HEK293 (cell line): Measurements from ENCODE around the gene MRTFA.

Experiments used
- CTCF ChIA-PET: fragments of 350-600 bp; formaldehyde crosslinking; extraction: SDS; loops from one replicate; lab custom pipeline; 2021; ENCODE audit warnings: antibody characterized with exemption; lab: Yijun Ruan, JAX
- POLR2A ChIA-PET: fragments of 300-600 bp; formaldehyde crosslinking; extraction: SDS; loops from one replicate; lab custom pipeline; 2020; ENCODE audit warnings: antibody characterized with exemption, inconsistent platforms; lab: Yijun Ruan, JAX
- H3K27ac ChIP-seq: fragments of 200-500 bp; sonication (Bioruptor generic); 2 replicates; pipeline ENCODE4 v1.5.1; 2014; ENCODE audit warnings: low read depth, low read length, control low read depth, inconsistent platforms; ENCODE audit errors: extremely low read depth
- H3K36me3 ChIP-seq, 2 experiments: fragments of 200-500 bp in 1 of 2; sonication (Bioruptor generic) in 1 of 2; 1 replicate in 1 of 2; 2 replicates in 1 of 2; pipeline ENCODE4 v1.5.1; 2014 to 2017; ENCODE audit warnings: inconsistent platforms in 2 of 2, low read length in 2 of 2; ENCODE audit not compliant: control insufficient read depth in 2 of 2, insufficient read depth in 1 of 2
- H3K4me1 ChIP-seq: fragments of 200-500 bp; sonication (Bioruptor generic); 2 replicates; pipeline ENCODE4 v1.5.1; 2014; ENCODE audit warnings: mild to moderate bottlenecking, low read length, inconsistent platforms; ENCODE audit not compliant: control insufficient read depth, insufficient read depth
- H3K4me3 ChIP-seq: 2 replicates; pipeline ENCODE4 v1.5.1; 2011; ENCODE audit warnings: low read depth, mild to moderate bottlenecking, control low read depth, low read length, moderate library complexity
- H3K9me3 ChIP-seq: fragments of 200-500 bp; sonication (Bioruptor generic); 2 replicates; pipeline ENCODE4 v1.5.1; 2014; ENCODE audit warnings: low read depth, low read length, inconsistent platforms; ENCODE audit not compliant: control insufficient read depth, insufficient read depth
- GLI4 ChIP-seq: fragments of 450-650 bp; formaldehyde crosslinking; IDR thresholded peaks from 2 replicates; pipeline ENCODE4 v1.5.1; 2016; ENCODE audit warnings: missing biosample characterization, missing genetic modification characterization
- ZBTB20 ChIP-seq: fragments of 450-650 bp; formaldehyde crosslinking; IDR thresholded peaks from 2 replicates; pipeline ENCODE4 v1.5.1; 2016; ENCODE audit warnings: missing biosample characterization, missing genetic modification characterization
- ZIC2 ChIP-seq: fragments of 450-650 bp; formaldehyde crosslinking; IDR thresholded peaks from 2 replicates; pipeline ENCODE4 v1.5.1; 2016; ENCODE audit warnings: missing biosample characterization, missing genetic modification characterization
- ZNF157 ChIP-seq: fragments of 450-650 bp; formaldehyde crosslinking; IDR thresholded peaks from 2 replicates; pipeline ENCODE4 v1.5.1; 2016; ENCODE audit warnings: missing biosample characterization, missing genetic modification characterization
- ZNF48 ChIP-seq: fragments of 450-650 bp; formaldehyde crosslinking; IDR thresholded peaks from 2 replicates; pipeline ENCODE4 v1.5.1; 2016; ENCODE audit warnings: missing biosample characterization, missing genetic modification characterization
- ZNF501 ChIP-seq: fragments of 450-650 bp; formaldehyde crosslinking; IDR thresholded peaks from 2 replicates; pipeline ENCODE4 v1.5.1; 2016; ENCODE audit warnings: missing biosample characterization, missing genetic modification characterization
- ZNF629 ChIP-seq: fragments of 450-650 bp; formaldehyde crosslinking; IDR thresholded peaks from 2 replicates; pipeline ENCODE4 v1.5.1; 2017; ENCODE audit warnings: missing biosample characterization, missing genetic modification characterization
- ZNF654 ChIP-seq: fragments of 450-650 bp; formaldehyde crosslinking; IDR thresholded peaks from 2 replicates; pipeline ENCODE4 v1.5.1; 2016; ENCODE audit warnings: low read depth, missing biosample characterization, missing genetic modification characterization
- ZSCAN5A ChIP-seq: fragments of 450-650 bp; formaldehyde crosslinking; IDR thresholded peaks from 2 replicates; pipeline ENCODE4 v1.5.1; 2016; ENCODE audit warnings: missing biosample characterization, missing genetic modification characterization
- TF ChIP-seq, protein P1 (sequence below): fragments of 450-650 bp; formaldehyde crosslinking; IDR thresholded peaks from 2 replicates; pipeline ENCODE4 v1.5.1; 2017; ENCODE audit warnings: missing biosample characterization, missing genetic modification characterization
- TF ChIP-seq, protein P2 (sequence below): fragments of 450-650 bp; formaldehyde crosslinking; IDR thresholded peaks from 2 replicates; pipeline ENCODE4 v1.5.1; 2016; ENCODE audit warnings: missing biosample characterization, missing genetic modification characterization
- TF ChIP-seq, protein P3 (sequence below): fragments of 450-650 bp; formaldehyde crosslinking; IDR thresholded peaks from 2 replicates; pipeline ENCODE4 v1.5.1; 2016; ENCODE audit warnings: missing biosample characterization, missing genetic modification characterization, borderline replicate concordance

Gene MRTFA

GRCh38 chr22:40666151-40666848 lies 29.8 kb upstream of the MRTFA start (continued):
- no peak for TF ChIP-seq ZSCAN5A
- no peak for TF ChIP-seq ZNF501
- no peak for TF ChIP-seq GLI4 (tag by site-specific recombination)
- TF ChIP-seq ZNF48 (tag by site-specific recombination) = no peak
- TF ChIP-seq ZNF157 (tag by site-specific recombination) = no peak
- no peak for TF ChIP-seq ZBTB20 (tag by site-specific recombination)
- 0 out of 2 replicates have a peak, but pooled peaks have one; percentile 17 for TF ChIP-seq ZNF629 (tag by site-specific recombination)
- TF ChIP-seq ZIC2 (tag by site-specific recombination) = no peak
- TF ChIP-seq, protein P1, sequence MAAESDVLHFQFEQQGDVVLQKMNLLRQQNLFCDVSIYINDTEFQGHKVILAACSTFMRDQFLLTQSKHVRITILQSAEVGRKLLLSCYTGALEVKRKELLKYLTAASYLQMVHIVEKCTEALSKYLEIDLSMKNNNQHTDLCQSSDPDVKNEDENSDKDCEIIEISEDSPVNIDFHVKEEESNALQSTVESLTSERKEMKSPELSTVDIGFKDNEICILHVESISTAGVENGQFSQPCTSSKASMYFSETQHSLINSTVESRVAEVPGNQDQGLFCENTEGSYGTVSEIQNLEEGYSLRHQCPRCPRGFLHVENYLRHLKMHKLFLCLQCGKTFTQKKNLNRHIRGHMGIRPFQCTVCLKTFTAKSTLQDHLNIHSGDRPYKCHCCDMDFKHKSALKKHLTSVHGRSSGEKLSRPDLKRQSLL = peak; percentile 45; the same call in 1 of the 2 replicates
- TF ChIP-seq, protein P2, sequence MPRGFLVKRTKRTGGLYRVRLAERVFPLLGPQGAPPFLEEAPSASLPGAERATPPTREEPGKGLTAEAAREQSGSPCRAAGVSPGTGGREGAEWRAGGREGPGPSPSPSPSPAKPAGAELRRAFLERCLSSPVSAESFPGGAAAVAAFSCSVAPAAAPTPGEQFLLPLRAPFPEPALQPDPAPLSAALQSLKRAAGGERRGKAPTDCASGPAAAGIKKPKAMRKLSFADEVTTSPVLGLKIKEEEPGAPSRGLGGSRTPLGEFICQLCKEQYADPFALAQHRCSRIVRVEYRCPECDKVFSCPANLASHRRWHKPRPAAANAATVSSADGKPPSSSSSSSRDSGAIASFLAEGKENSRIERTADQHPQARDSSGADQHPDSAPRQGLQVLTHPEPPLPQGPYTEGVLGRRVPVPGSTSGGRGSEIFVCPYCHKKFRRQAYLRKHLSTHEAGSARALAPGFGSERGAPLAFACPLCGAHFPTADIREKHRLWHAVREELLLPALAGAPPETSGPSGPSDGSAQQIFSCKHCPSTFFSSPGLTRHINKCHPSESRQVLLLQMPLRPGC = 0 out of 2 replicates have a peak, but pooled peaks have one; percentile 33
- TF ChIP-seq, protein P3, sequence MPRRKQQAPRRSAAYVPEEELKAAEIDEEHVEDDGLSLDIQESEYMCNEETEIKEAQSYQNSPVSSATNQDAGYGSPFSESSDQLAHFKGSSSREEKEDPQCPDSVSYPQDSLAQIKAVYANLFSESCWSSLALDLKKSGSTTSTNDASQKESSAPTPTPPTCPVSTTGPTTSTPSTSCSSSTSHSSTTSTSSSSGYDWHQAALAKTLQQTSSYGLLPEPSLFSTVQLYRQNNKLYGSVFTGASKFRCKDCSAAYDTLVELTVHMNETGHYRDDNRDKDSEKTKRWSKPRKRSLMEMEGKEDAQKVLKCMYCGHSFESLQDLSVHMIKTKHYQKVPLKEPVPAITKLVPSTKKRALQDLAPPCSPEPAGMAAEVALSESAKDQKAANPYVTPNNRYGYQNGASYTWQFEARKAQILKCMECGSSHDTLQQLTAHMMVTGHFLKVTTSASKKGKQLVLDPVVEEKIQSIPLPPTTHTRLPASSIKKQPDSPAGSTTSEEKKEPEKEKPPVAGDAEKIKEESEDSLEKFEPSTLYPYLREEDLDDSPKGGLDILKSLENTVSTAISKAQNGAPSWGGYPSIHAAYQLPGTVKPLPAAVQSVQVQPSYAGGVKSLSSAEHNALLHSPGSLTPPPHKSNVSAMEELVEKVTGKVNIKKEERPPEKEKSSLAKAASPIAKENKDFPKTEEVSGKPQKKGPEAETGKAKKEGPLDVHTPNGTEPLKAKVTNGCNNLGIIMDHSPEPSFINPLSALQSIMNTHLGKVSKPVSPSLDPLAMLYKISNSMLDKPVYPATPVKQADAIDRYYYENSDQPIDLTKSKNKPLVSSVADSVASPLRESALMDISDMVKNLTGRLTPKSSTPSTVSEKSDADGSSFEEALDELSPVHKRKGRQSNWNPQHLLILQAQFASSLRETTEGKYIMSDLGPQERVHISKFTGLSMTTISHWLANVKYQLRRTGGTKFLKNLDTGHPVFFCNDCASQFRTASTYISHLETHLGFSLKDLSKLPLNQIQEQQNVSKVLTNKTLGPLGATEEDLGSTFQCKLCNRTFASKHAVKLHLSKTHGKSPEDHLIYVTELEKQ = peak; percentile 54; the same call in 1 of the 2 replicates

DNA sequence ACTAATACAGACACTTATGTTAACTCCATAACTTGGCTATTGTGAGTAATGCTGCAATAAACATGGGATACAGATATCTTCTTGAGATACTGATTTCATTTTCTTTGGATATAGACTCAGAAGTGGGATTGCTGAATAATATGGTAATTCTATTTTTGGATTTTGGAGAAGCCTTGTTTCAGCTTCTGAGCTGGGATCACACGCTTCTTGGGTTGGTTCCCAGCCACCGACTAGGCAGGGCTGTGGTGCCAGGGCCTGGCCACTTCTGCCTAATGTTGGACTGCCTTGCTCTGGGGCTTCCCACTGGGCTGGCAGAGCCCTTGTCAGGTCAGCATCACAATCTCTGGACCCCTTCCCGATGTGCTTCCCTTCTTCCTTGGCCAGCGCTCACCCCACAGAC lies 28.8 kb upstream of the MRTFA start:
- Histone ChIP-seq H3K36me3 (no peaks in the 10 kb centered on the region), H3K9me3 (no peaks in the 10 kb centered on the region), H3K4me3 (no peak overlapping the region), H3K4me1 (no peaks in the 10 kb centered on the region; the same call in 1 of the 2 replicates), H3K27ac (no peak overlapping the region)
- TF ChIP-seq ZNF654 (tag by site-specific recombination) = no peak
- TF ChIP-seq, protein P3 = no peak
- ChIA-PET CTCF (interaction anchor here (1.2 kb wide), 1 partner anchor 214 kb away, joined by 4 read pairs; no protein-coding TSS in a partner anchor), POLR2A (no interaction called here)
